GM23338 (cell line): ENCODE measurements around the gene MAPRE3. TPM values are rescaled to one million over a fixed set of nuclear protein-coding genes. Genes with fewer than 3 reads are reported as not detected.

Source experiments
- ATAC-seq: fragments of 200-7000 bp; cut with Tn5 transposase; 3 replicates; pipeline ENCODE4 v1.9.1; 2020
- DNase-seq: peaks from one replicate; pipeline ENCODE4 v3.0.0-alpha.2; 2015; ENCODE audit warnings: low spot score
- H2AFZ ChIP-seq: fragments of 200-600 bp; sonication (generic); 2 replicates; pipeline ENCODE4 v1.8.0; 2016; ENCODE audit warnings: antibody characterized with exemption, mild to moderate bottlenecking, moderate library complexity
- H3F3A ChIP-seq: fragments of 200-600 bp; sonication (generic); replicated peaks from 2 replicates; pipeline ENCODE4 v1.8.0; 2017; ENCODE audit warnings: antibody characterized with exemption, mixed run types, low read depth
- H3K27ac ChIP-seq: fragments of 200-600 bp; sonication (generic); 2 replicates; pipeline ENCODE4 v1.6.1; 2016; ENCODE audit warnings: low read depth
- H3K27me3 ChIP-seq: fragments of 200-600 bp; sonication (generic); 2 replicates; pipeline ENCODE4 v1.8.0; 2016; ENCODE audit warnings: mild to moderate bottlenecking, mixed run types, moderate library complexity; ENCODE audit not compliant: insufficient read depth
- H3K36me3 ChIP-seq: fragments of 200-600 bp; sonication (generic); 2 replicates; pipeline ENCODE4 v1.8.0; 2016; ENCODE audit warnings: mild to moderate bottlenecking; ENCODE audit not compliant: insufficient read depth
- H3K4me1 ChIP-seq: fragments of 200-600 bp; sonication (generic); 2 replicates; pipeline ENCODE4 v1.8.0; 2016; ENCODE audit warnings: mild to moderate bottlenecking, moderate library complexity; ENCODE audit not compliant: insufficient read depth
- H3K4me2 ChIP-seq: fragments of 200-600 bp; sonication (generic); 2 replicates; pipeline ENCODE4 v1.7.1; 2017; ENCODE audit warnings: mixed run types
- H3K4me3 ChIP-seq: fragments of 200-600 bp; sonication (generic); 2 replicates; pipeline ENCODE4 v1.6.1; 2016; ENCODE audit warnings: mixed run types
- H3K79me2 ChIP-seq: fragments of 200-600 bp; sonication (generic); replicated peaks from 2 replicates; pipeline ENCODE4 v1.8.0; 2017; ENCODE audit warnings: mild to moderate bottlenecking; ENCODE audit not compliant: insufficient read depth
- H3K9me2 ChIP-seq: fragments of 200-600 bp; sonication (generic); 2 replicates; pipeline ENCODE4 v1.8.0; 2017; ENCODE audit not compliant: insufficient read depth
- H4K20me1 ChIP-seq: fragments of 200-600 bp; sonication (generic); replicated peaks from 2 replicates; pipeline ENCODE4 v1.8.0; 2017; ENCODE audit warnings: mild to moderate bottlenecking; ENCODE audit not compliant: insufficient read depth
- H3K27ac Mint-ChIP-seq: 2 replicates; pipeline ENCODE4 v1.8.0; 2020; ENCODE audit warnings: inconsistent platforms, mild to moderate bottlenecking, moderate library complexity, mixed read lengths
- H3K27me3 Mint-ChIP-seq: 3 replicates; pipeline ENCODE4 v1.8.0; 2022; ENCODE audit warnings: low read depth, mild to moderate bottlenecking, moderate library complexity, mixed read lengths, inconsistent platforms; ENCODE audit not compliant: insufficient read depth, poor library complexity
- H3K36me3 Mint-ChIP-seq: 3 replicates; pipeline ENCODE4 v1.8.0; 2021; ENCODE audit warnings: low read depth, mild to moderate bottlenecking, inconsistent platforms, moderate library complexity, mixed read lengths
- H3K4me1 Mint-ChIP-seq: 3 replicates; pipeline ENCODE4 v1.8.0; 2020; ENCODE audit warnings: mild to moderate bottlenecking, inconsistent platforms, mixed read lengths
- H3K4me3 Mint-ChIP-seq: 3 replicates; pipeline ENCODE4 v1.8.0; 2021; ENCODE audit warnings: moderate library complexity, mild to moderate bottlenecking, inconsistent platforms, mixed read lengths
- H3K9me3 Mint-ChIP-seq: 3 replicates; pipeline ENCODE4 v1.8.0; 2020; ENCODE audit warnings: moderate library complexity, mild to moderate bottlenecking, inconsistent platforms, mixed read lengths
- CREB1 ChIP-seq: fragments of 250-450 bp; sonication (Bioruptor Pico); IDR thresholded peaks from 2 replicates; pipeline ENCODE4 v1.5.0; 2020; ENCODE audit warnings: low read depth, mild to moderate bottlenecking, moderate library complexity
- ETS1 ChIP-seq: IDR thresholded peaks from 2 replicates; pipeline ENCODE4 v1.6.1; 2016; ENCODE audit warnings: antibody characterized with exemption
- EZH2 ChIP-seq: fragments of 200-600 bp; sonication (generic); IDR thresholded peaks from one replicate; pipeline ENCODE4 v1.8.0; 2017; ENCODE audit warnings: antibody characterized with exemption, mild to moderate bottlenecking, low read depth; ENCODE audit not compliant: unreplicated experiment
- EZH2phosphoT487 ChIP-seq: fragments of 200-600 bp; sonication (generic); IDR thresholded peaks from one replicate; pipeline ENCODE4 v1.8.1; 2018; ENCODE audit warnings: antibody characterized with exemption; ENCODE audit not compliant: unreplicated experiment
- JUNB ChIP-seq: IDR thresholded peaks from one replicate; pipeline ENCODE4 v1.6.1; 2016; ENCODE audit warnings: antibody characterized with exemption; ENCODE audit not compliant: unreplicated experiment
- NANOG ChIP-seq: IDR thresholded peaks from 2 replicates; pipeline ENCODE4 v1.6.1; 2016; ENCODE audit warnings: antibody characterized with exemption, borderline replicate concordance
- POLR2AphosphoS5 ChIP-seq: IDR thresholded peaks from 2 replicates; pipeline ENCODE4 v1.6.1; 2016; ENCODE audit warnings: antibody characterized with exemption, low read depth
- STAT1 ChIP-seq: IDR thresholded peaks from one replicate; pipeline ENCODE4 v1.6.1; 2016; ENCODE audit warnings: antibody characterized with exemption; ENCODE audit not compliant: unreplicated experiment
- ZNF114 ChIP-seq: fragments of 250-450 bp; sonication (Bioruptor Pico); IDR thresholded peaks from 2 replicates; pipeline ENCODE4 v1.5.0; 2020; ENCODE audit warnings: mild to moderate bottlenecking, moderate library complexity
- ZNF331 ChIP-seq: fragments of 250-450 bp; sonication (Bioruptor Pico); IDR thresholded peaks from 2 replicates; pipeline ENCODE4 v1.5.0; 2020; ENCODE audit warnings: low read depth, mild to moderate bottlenecking, moderate library complexity
- polyA plus RNA-seq: library from polyadenylated mRNA; unstranded; fragments of >200 nt; fragmentation: Nextera tagmentation; extraction: Ambion mirVana; gene quantifications from 2 replicates; pipeline ENCODE4 v1.2.1, GENCODE V29; 2016
- total RNA-seq: library from RNA; depleted of rRNA; stranded (reverse); fragments of >200 nt; shearing (Covaris generic); gene quantifications from 2 replicates; pipeline ENCODE4 v1.2.3, GENCODE V29; 2014
- TF ChIP-seq, protein P1 (sequence below): fragments of 250-450 bp; sonication (Bioruptor Pico); IDR thresholded peaks from 2 replicates; pipeline ENCODE4 v1.5.0; 2020; ENCODE audit warnings: mild to moderate bottlenecking, moderate library complexity
- TF ChIP-seq, protein P2 (sequence below), 2 experiments: fragments of 200-600 bp in 1 of 2; sonication (generic) in 1 of 2; conservative IDR thresholded peaks; 2 replicates each; pipeline versions ENCODE4 v1.5.1 to v1.6.1; 2016 to 2017; ENCODE audit warnings: antibody characterized with exemption in 2 of 2, low read depth in 2 of 2, mild to moderate bottlenecking in 2 of 2, moderate library complexity in 1 of 2
- TF ChIP-seq, protein P3 (sequence below): IDR thresholded peaks from one replicate; pipeline ENCODE4 v1.6.1; 2018; ENCODE audit warnings: antibody characterized with exemption; ENCODE audit not compliant: unreplicated experiment

Gene MAPRE3
- total and polyA plus RNA-seq, 2 experiments from 2014 or later, result 3.3 to 4.5 TPM

DNA sequence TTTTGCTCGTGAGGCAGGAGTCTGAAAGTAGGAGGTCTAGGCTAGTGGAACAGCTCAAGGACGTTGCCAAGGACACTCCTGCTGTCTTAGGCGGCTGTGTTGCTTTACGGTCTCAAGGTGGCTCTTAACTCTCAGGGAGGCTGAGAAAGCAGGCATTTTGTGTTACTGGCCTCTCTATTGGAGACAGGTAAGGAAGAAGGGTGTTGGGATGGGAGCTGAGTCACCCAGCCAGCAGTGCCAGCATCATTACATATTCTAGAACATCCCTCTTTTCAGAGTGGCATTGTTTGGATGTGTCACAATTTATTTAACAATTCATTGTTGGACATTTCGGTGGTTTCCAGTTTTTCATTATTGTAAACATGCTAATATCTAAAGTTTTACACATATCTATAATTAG, 31.5 kb downstream of the MAPRE3 start:
- Mint-ChIP-seq H3K27ac (peak overlapping the region; percentile 65; the same call in 1 of the 2 replicates), H3K4me1 (peaks cover 4% of the 10 kb centered on the region; the same call in 2 of the 3 replicates), H3K9me3 (no peaks in the 10 kb centered on the region), H3K27me3 (no peaks in the 10 kb centered on the region), H3K36me3 (no peaks in the 10 kb centered on the region), H3K4me3 (no peak overlapping the region)
- H3K4me2 ChIP-seq, result no peak overlapping the region
- H3K9me2 ChIP-seq, result no peaks in the 10 kb centered on the region
- no peak overlapping the region for H3K4me3 ChIP-seq
- 0 out of 2 replicates have a peak, but pooled peaks cover 3% of the 10 kb centered on the region for H4K20me1 ChIP-seq
- ATAC-seq (peak; percentile 83), DNase-seq (peak; percentile 51)
- no peaks in the 10 kb centered on the region for H3K4me1 ChIP-seq
- H3K79me2 ChIP-seq, result no peaks in the 10 kb centered on the region
- H2AFZ ChIP-seq, result no peak overlapping the region
- no peaks in the 10 kb centered on the region for H3K27me3 ChIP-seq
- TF ChIP-seq, protein P1, sequence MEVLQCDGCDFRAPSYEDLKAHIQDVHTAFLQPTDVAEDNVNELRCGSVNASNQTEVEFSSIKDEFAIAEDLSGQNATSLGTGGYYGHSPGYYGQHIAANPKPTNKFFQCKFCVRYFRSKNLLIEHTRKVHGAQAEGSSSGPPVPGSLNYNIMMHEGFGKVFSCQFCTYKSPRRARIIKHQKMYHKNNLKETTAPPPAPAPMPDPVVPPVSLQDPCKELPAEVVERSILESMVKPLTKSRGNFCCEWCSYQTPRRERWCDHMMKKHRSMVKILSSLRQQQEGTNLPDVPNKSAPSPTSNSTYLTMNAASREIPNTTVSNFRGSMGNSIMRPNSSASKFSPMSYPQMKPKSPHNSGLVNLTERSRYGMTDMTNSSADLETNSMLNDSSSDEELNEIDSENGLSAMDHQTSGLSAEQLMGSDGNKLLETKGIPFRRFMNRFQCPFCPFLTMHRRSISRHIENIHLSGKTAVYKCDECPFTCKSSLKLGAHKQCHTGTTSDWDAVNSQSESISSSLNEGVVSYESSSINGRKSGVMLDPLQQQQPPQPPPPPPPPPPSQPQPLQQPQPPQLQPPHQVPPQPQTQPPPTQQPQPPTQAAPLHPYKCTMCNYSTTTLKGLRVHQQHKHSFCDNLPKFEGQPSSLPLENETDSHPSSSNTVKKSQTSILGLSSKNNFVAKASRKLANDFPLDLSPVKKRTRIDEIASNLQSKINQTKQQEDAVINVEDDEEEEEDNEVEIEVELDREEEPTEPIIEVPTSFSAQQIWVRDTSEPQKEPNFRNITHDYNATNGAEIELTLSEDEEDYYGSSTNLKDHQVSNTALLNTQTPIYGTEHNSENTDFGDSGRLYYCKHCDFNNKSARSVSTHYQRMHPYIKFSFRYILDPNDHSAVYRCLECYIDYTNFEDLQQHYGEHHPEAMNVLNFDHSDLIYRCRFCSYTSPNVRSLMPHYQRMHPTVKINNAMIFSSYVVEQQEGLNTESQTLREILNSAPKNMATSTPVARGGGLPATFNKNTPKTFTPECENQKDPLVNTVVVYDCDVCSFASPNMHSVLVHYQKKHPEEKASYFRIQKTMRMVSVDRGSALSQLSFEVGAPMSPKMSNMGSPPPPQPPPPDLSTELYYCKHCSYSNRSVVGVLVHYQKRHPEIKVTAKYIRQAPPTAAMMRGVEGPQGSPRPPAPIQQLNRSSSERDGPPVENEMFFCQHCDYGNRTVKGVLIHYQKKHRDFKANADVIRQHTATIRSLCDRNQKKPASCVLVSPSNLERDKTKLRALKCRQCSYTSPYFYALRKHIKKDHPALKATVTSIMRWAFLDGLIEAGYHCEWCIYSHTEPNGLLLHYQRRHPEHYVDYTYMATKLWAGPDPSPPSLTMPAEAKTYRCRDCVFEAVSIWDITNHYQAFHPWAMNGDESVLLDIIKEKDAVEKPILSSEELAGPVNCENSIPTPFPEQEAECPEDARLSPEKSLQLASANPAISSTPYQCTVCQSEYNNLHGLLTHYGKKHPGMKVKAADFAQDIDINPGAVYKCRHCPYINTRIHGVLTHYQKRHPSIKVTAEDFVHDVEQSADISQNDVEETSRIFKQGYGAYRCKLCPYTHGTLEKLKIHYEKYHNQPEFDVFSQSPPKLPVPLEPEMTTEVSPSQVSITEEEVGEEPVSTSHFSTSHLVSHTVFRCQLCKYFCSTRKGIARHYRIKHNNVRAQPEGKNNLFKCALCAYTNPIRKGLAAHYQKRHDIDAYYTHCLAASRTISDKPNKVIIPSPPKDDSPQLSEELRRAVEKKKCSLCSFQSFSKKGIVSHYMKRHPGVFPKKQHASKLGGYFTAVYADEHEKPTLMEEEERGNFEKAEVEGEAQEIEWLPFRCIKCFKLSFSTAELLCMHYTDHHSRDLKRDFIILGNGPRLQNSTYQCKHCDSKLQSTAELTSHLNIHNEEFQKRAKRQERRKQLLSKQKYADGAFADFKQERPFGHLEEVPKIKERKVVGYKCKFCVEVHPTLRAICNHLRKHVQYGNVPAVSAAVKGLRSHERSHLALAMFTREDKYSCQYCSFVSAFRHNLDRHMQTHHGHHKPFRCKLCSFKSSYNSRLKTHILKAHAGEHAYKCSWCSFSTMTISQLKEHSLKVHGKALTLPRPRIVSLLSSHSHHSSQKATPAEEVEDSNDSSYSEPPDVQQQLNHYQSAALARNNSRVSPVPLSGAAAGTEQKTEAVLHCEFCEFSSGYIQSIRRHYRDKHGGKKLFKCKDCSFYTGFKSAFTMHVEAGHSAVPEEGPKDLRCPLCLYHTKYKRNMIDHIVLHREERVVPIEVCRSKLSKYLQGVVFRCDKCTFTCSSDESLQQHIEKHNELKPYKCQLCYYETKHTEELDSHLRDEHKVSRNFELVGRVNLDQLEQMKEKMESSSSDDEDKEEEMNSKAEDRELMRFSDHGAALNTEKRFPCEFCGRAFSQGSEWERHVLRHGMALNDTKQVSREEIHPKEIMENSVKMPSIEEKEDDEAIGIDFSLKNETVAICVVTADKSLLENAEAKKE (CRISPR knock-in tag), result no peak
- no peak for TF ChIP-seq STAT1
- no peak for TF ChIP-seq ZNF331
- no peak for TF ChIP-seq ETS1
- TF ChIP-seq JUNB, result no peak
- TF ChIP-seq CREB1 (CRISPR knock-in tag), result no peak
- no peak for TF ChIP-seq EZH2
- no peak for TF ChIP-seq POLR2AphosphoS5
- TF ChIP-seq EZH2phosphoT487, result no peak
- TF ChIP-seq NANOG, result no peak
- TF ChIP-seq, protein P2, sequence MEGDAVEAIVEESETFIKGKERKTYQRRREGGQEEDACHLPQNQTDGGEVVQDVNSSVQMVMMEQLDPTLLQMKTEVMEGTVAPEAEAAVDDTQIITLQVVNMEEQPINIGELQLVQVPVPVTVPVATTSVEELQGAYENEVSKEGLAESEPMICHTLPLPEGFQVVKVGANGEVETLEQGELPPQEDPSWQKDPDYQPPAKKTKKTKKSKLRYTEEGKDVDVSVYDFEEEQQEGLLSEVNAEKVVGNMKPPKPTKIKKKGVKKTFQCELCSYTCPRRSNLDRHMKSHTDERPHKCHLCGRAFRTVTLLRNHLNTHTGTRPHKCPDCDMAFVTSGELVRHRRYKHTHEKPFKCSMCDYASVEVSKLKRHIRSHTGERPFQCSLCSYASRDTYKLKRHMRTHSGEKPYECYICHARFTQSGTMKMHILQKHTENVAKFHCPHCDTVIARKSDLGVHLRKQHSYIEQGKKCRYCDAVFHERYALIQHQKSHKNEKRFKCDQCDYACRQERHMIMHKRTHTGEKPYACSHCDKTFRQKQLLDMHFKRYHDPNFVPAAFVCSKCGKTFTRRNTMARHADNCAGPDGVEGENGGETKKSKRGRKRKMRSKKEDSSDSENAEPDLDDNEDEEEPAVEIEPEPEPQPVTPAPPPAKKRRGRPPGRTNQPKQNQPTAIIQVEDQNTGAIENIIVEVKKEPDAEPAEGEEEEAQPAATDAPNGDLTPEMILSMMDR (conservative IDR thresholded peaks at IDR 0.05; ENCODE audit: low read depth in 2 of 2), result no peak
- TF ChIP-seq ZNF114, result no peak
- TF ChIP-seq, protein P3, sequence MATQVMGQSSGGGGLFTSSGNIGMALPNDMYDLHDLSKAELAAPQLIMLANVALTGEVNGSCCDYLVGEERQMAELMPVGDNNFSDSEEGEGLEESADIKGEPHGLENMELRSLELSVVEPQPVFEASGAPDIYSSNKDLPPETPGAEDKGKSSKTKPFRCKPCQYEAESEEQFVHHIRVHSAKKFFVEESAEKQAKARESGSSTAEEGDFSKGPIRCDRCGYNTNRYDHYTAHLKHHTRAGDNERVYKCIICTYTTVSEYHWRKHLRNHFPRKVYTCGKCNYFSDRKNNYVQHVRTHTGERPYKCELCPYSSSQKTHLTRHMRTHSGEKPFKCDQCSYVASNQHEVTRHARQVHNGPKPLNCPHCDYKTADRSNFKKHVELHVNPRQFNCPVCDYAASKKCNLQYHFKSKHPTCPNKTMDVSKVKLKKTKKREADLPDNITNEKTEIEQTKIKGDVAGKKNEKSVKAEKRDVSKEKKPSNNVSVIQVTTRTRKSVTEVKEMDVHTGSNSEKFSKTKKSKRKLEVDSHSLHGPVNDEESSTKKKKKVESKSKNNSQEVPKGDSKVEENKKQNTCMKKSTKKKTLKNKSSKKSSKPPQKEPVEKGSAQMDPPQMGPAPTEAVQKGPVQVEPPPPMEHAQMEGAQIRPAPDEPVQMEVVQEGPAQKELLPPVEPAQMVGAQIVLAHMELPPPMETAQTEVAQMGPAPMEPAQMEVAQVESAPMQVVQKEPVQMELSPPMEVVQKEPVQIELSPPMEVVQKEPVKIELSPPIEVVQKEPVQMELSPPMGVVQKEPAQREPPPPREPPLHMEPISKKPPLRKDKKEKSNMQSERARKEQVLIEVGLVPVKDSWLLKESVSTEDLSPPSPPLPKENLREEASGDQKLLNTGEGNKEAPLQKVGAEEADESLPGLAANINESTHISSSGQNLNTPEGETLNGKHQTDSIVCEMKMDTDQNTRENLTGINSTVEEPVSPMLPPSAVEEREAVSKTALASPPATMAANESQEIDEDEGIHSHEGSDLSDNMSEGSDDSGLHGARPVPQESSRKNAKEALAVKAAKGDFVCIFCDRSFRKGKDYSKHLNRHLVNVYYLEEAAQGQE, result no peak
- no peaks in the 10 kb centered on the region for H3F3A ChIP-seq
- 0 out of 2 replicates have a peak overlapping the region, but pooled peaks have one; percentile 8 for H3K27ac ChIP-seq
- no peaks in the 10 kb centered on the region for H3K36me3 ChIP-seq
